HEK293T (cell line): Measurements from ENCODE around the gene TLR5.

Experiments used
- ARNT ChIP-seq: fragments of 450-650 bp; IDR thresholded peaks from 2 replicates; pipeline ENCODE4 v1.6.1; 2017; ENCODE audit warnings: mild to moderate bottlenecking
- BHLHE40 ChIP-seq: fragments of 450-650 bp; IDR thresholded peaks from 2 replicates; pipeline ENCODE4 v1.6.1; 2016; ENCODE audit warnings: mild to moderate bottlenecking, moderate library complexity, borderline replicate concordance
- CTBP1 ChIP-seq: fragments of 450-650 bp; IDR thresholded peaks from 2 replicates; pipeline ENCODE4 v1.6.1; 2016; ENCODE audit warnings: borderline replicate concordance
- FOXA1 ChIP-seq: fragments of 450-650 bp; IDR thresholded peaks from 2 replicates; pipeline ENCODE4 v1.6.1; 2016; ENCODE audit warnings: mild to moderate bottlenecking
- FOXK2 ChIP-seq: fragments of 450-650 bp; IDR thresholded peaks from 2 replicates; pipeline ENCODE4 v1.6.1; 2016; ENCODE audit warnings: mild to moderate bottlenecking
- FOXM1 ChIP-seq: fragments of 450-650 bp; IDR thresholded peaks from 2 replicates; pipeline ENCODE4 v1.6.1; 2017; ENCODE audit warnings: mild to moderate bottlenecking, borderline replicate concordance
- HDGF ChIP-seq: fragments of 450-650 bp; IDR thresholded peaks from 2 replicates; pipeline ENCODE4 v1.6.1; 2017; ENCODE audit warnings: antibody characterized with exemption, borderline replicate concordance
- L3MBTL2 ChIP-seq: fragments of 450-650 bp; conservative IDR thresholded peaks from 2 replicates; pipeline ENCODE4 v1.6.1; 2016; ENCODE audit warnings: mild to moderate bottlenecking
- SP1 ChIP-seq: fragments of 450-650 bp; IDR thresholded peaks from 2 replicates; pipeline ENCODE4 v1.6.1; 2017
- SUZ12 ChIP-seq: fragments of 450-650 bp; IDR thresholded peaks from 2 replicates; pipeline ENCODE4 v1.6.1; 2016; ENCODE audit warnings: mild to moderate bottlenecking
- TARDBP ChIP-seq: fragments of 450-650 bp; IDR thresholded peaks from 2 replicates; pipeline ENCODE4 v1.6.1; 2016

DNA sequence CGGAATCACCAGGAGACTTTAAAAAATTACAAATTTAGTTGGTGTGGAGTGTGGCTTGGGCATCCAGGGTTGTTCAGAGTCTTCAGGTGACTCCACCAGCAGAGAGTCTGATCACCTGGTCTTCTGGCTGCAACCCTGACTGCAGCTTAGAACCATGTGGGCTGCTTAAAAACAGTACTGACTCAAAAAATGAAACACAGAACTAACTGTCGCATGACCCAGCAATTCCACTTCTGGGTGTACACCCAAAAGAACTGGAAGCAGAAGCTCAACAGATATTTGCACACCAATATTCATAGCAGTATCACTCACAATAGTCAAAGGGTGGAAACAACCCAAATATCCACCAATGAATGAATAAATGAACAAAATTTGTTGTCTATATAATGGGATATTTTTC, 17.3 kb downstream of the TLR5 start:
- TF ChIP-seq FOXM1 = no peak
- no peak for TF ChIP-seq HDGF
- TF ChIP-seq CTBP1 = no peak
- TF ChIP-seq SP1 = no peak
- no peak for TF ChIP-seq TARDBP
- no peak for TF ChIP-seq L3MBTL2
- no peak for TF ChIP-seq FOXK2
- no peak for TF ChIP-seq FOXA1
- TF ChIP-seq BHLHE40 = no peak
- no peak for TF ChIP-seq SUZ12
- TF ChIP-seq ARNT = no peak
